NCI-H82 treated with DMSO at 0.1 percent for 48 hours (cell line): ENCODE measurements around the gene TOP3A.
A peak's percentile ranks its signal among the peaks of the same experiment; 100 is the strongest.

Source experiments
- DNase-seq: peaks from one replicate; lab custom pipeline; 2025; ENCODE audit not compliant: unreplicated experiment; lab: John Stamatoyannopoulos, UW

The TOP3A gene

GRCh38 chr17:18256351-18256750 lies 58.4 kb downstream of the TOP3A start:
- no peak for DNase-seq

- no peak for DNase-seq
Measured at GRCh38 chr17:18254888-18255649, 59.7 kb downstream of the TOP3A start.

GRCh38 chr17:18253947-18254821 lies 60.6 kb downstream of the TOP3A start:
- no peak for DNase-seq

- DNase-seq = no peak
Measured at GRCh38 chr17:18253187-18253884, 61.5 kb downstream of the TOP3A start.

GRCh38 chr17:18252160-18252559 lies 62.6 kb downstream of the TOP3A start:
- DNase-seq = no peak

GRCh38 chr17:18251204-18251603 lies 63.6 kb downstream of the TOP3A start:
- DNase-seq = no peak

- no peak for DNase-seq
Measured at GRCh38 chr17:18250708-18251107, 64.1 kb downstream of the TOP3A start.

GRCh38 chr17:18250259-18250658 lies 64.5 kb downstream of the TOP3A start:
- DNase-seq = no peak

- no peak for DNase-seq
Measured at GRCh38 chr17:18248811-18249210, 66.0 kb downstream of the TOP3A start.

- DNase-seq = peak; percentile 76
Measured at GRCh38 chr17:18248300-18248731, 66.5 kb downstream of the TOP3A start.

- DNase-seq = no peak
Measured at GRCh38 chr17:18247613-18248001, 67.2 kb downstream of the TOP3A start.

GRCh38 chr17:18246880-18247612 lies 67.7 kb downstream of the TOP3A start:
- DNase-seq = peak; percentile 55

- DNase-seq = no peak
Measured at GRCh38 chr17:18246109-18246725, 68.6 kb downstream of the TOP3A start.

- DNase-seq = no peak
Measured at GRCh38 chr17:18245038-18245776, 69.6 kb downstream of the TOP3A start.

- DNase-seq = no peak
Measured at GRCh38 chr17:18241229-18241871, 73.4 kb downstream of the TOP3A start.

- no peak for DNase-seq
Measured at GRCh38 chr17:18240449-18240848, 74.3 kb downstream of the TOP3A start.

GRCh38 chr17:18238299-18238698 lies 76.5 kb downstream of the TOP3A start:
- no peak for DNase-seq

GRCh38 chr17:18237461-18237860 lies 77.3 kb downstream of the TOP3A start:
- DNase-seq = no peak

- DNase-seq = no peak
Measured at GRCh38 chr17:18236494-18236893, 78.3 kb downstream of the TOP3A start.
